Measurements from ENCODE around the gene MAPK1. TPM values are rescaled to one million over a fixed set of nuclear protein-coding genes. Genes with fewer than 3 reads are reported as not detected.
"Not testable (repeated sequence)": the region's sequence is repeated elsewhere in the genome, so short reads cannot be mapped to it uniquely, and the experiment has no call there.

MAPK1 gene
- total RNA-seq, 6 donors from 2014 or later, result 50.2 to 180 (median 65.9) TPM

DNA sequence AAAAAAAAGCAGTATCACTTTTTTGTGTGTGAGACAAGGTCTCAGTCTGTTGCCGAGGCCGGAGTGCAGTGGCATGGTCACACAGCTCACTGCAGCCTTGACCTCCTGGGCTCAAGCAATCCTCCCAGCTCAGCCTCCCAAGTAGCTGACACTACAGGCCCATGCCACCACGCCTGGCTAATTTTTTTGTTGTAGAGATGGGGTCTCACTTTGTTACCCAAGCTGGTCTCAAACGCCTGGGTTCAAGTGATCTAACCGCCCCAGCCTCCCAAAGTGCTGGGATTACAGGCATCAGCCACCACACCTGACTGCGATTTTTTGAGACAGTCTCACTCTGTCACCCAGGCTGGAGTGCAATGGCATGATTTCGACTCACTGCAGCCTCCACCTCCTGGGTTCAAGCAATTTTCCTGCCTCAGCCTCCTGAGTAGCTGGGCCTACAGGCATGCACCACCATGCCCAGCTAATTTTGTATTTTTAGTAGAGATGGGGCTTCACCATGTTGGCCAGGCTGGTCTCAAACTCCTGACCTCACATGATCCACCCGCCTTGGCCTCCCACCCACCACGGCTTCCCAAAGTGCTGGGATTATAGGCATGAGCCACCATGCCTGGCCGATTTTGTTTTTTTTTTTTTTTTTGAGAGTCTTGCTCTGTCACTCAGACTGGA is 147.1 kb downstream of the MAPK1 start:
- not testable (repeated sequence) for H3K4me3 ChIP-seq; H3K27ac ChIP-seq; ATAC-seq (ENCODE audit: low FRiP score in 2 of 2); H3K9me3 ChIP-seq; H3K4me1 ChIP-seq; H3K27me3 ChIP-seq; H3K36me3 ChIP-seq; DNase-seq
- 96 to 97% methylated on average over 8 to 10 of the region's 10 CpGs for WGBS, 2 donors

GRCh38 chr22:21719024-21719423 is 148.4 kb downstream of the MAPK1 start:
- Histone ChIP-seq H3K27ac (no peak overlapping the region), H3K4me1 (no peaks in the 10 kb centered on the region), H3K36me3 (no peaks in the 10 kb centered on the region), H3K9me3 (no peaks in the 10 kb centered on the region), H3K4me3 (no peak overlapping the region), H3K27me3 (no peaks in the 10 kb centered on the region)
- WGBS, 2 donors, result 54 to 70% methylated on average over 4 of the region's 4 CpGs
- DNase-seq (no peak), ATAC-seq (ENCODE audit: low FRiP score in 2 of 2) (no peak)
- TF ChIP-seq, protein P1, sequence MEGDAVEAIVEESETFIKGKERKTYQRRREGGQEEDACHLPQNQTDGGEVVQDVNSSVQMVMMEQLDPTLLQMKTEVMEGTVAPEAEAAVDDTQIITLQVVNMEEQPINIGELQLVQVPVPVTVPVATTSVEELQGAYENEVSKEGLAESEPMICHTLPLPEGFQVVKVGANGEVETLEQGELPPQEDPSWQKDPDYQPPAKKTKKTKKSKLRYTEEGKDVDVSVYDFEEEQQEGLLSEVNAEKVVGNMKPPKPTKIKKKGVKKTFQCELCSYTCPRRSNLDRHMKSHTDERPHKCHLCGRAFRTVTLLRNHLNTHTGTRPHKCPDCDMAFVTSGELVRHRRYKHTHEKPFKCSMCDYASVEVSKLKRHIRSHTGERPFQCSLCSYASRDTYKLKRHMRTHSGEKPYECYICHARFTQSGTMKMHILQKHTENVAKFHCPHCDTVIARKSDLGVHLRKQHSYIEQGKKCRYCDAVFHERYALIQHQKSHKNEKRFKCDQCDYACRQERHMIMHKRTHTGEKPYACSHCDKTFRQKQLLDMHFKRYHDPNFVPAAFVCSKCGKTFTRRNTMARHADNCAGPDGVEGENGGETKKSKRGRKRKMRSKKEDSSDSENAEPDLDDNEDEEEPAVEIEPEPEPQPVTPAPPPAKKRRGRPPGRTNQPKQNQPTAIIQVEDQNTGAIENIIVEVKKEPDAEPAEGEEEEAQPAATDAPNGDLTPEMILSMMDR (IDR thresholded peaks at IDR 0.05), result no peak
- TF ChIP-seq EP300 (IDR thresholded peaks at IDR 0.05), result no peak
- no peak for TF ChIP-seq POLR2AphosphoS5 (IDR thresholded peaks at IDR 0.05)
- TF ChIP-seq POLR2A (IDR thresholded peaks at IDR 0.05), result no peak

GRCh38 chr22:21718499-21718898 is 148.9 kb downstream of the MAPK1 start:
- ATAC-seq (ENCODE audit: low FRiP score in 2 of 2), result no peak
- Histone ChIP-seq H3K27me3 (no peaks in the 10 kb centered on the region), H3K9me3 (no peaks in the 10 kb centered on the region), H3K36me3 (no peaks in the 10 kb centered on the region), H3K4me3 (no peak overlapping the region), H3K4me1 (peaks cover 0 to under 1% (median 0%) of the 10 kb centered on the region in 4 donors), H3K27ac (no peak overlapping the region)
- TF ChIP-seq POLR2A (IDR thresholded peaks at IDR 0.05) (no peak), POLR2AphosphoS5 (IDR thresholded peaks at IDR 0.05) (no peak)
- TF ChIP-seq, protein P1 (IDR thresholded peaks at IDR 0.05), result no peak
- DNase-seq, result no peak
- WGBS, 2 donors, result 72 to 75% methylated on average over 4 of the region's 4 CpGs

DNA sequence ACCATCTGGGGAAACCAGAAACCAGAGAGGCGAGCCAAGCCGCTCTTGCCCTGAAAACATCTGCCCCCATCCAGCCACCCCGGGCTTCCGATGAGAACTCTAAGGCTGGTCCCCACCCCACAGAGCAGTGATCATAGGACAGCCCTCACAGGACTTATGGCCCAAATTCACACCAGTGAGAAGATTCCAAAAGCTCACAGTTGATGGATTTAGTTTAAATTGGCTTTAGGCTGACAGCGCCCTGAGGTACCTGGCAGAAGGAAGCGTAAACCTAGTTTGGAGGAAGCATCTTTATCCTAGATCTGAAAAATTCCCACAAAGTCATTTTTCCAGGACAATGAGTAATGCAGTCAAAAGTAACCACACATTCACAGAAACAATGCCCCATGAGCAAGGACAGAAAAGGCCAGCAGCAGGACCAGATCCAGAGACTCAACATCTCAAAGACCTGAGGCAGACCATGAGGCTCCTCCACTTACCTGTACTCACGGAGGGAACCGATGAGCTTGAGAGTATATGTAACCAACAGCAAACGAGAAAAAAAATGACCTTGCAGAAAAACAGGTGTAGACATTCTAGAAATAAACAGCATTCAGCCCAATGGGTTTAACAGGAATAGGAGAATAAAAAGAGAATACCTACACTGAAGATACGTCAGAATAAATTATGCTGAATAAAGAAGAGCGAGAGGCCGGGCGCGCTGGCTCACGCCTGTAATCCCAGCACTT is 150.9 kb downstream of the MAPK1 start:
- H3K9me3 ChIP-seq; H3K4me3 ChIP-seq; H3K27me3 ChIP-seq; H3K4me1 ChIP-seq; H3K27ac ChIP-seq; H3K36me3 ChIP-seq; ATAC-seq (ENCODE audit: low FRiP score in 2 of 2); DNase-seq: not testable (repeated sequence)
- 92 to 94% methylated on average over 14 to 15 of the region's 15 CpGs for WGBS, 2 donors

DNA sequence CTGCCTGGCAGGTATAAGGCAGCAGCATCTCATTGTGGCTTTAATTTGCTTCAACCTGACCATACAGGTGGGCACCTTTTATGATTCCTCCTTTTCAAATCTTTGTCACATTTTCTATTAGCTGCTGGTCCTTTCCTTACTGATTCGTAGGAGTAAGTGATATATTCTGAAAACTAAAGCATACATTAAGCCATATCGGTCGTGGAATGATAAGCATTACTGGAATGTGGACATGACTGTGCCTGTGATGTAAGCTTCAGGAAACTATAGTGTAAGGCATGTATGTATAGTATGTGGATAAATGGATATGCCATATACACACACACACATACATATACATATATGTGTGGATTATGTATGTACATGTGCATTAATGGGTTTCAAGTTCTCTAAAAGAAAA is 152.7 kb downstream of the MAPK1 start:
- no peak for TF ChIP-seq POLR2AphosphoS5 (IDR thresholded peaks at IDR 0.05)
- no peak for TF ChIP-seq POLR2A (IDR thresholded peaks at IDR 0.05)
- TF ChIP-seq, protein P1 (IDR thresholded peaks at IDR 0.05), result no peak
- TF ChIP-seq EP300 (IDR thresholded peaks at IDR 0.05), result no peak
- DNase-seq (no peak), ATAC-seq (ENCODE audit: low FRiP score in 2 of 2) (no peak)
- Histone ChIP-seq H3K9me3 (no peaks in the 10 kb centered on the region), H3K27me3 (no peaks in the 10 kb centered on the region), H3K4me1 (peaks cover 0 to 9% (median 5%) of the 10 kb centered on the region in 4 donors), H3K36me3 (peaks cover 0 to 5% (median 0%) of the 10 kb centered on the region in 4 donors), H3K4me3 (no peak overlapping the region), H3K27ac (no peak overlapping the region)
- 81 to 84% methylated on average over 3 of the region's 3 CpGs for WGBS, 2 donors

All from upper lobe of left lung (tissue), 6 donors.